Coronary artery (tissue), 2 donors: ENCODE measurements around the gene TNRC18.

Experiments
- DNase-seq: peaks from one replicate; pipeline ENCODE4 v3.0.0-alpha.2; 2017; ENCODE audit warnings: low spot score
- H3K27ac ChIP-seq, 2 donors: fragments of 200-600 bp; sonication (generic); one replicate each; pipeline ENCODE4 v1.5.1; 2016 to 2019
- H3K4me3 ChIP-seq: fragments of 200-600 bp; sonication (generic); 2 replicates; pipeline ENCODE4 v1.5.1; 2016; ENCODE audit warnings: mild to moderate bottlenecking, moderate library complexity
- TF ChIP-seq, protein P1 (sequence below): fragments of 200-600 bp; sonication (generic); IDR thresholded peaks from one replicate; pipeline ENCODE4 v1.5.1; 2019; ENCODE audit warnings: antibody characterized with exemption

TNRC18 gene

DNA sequence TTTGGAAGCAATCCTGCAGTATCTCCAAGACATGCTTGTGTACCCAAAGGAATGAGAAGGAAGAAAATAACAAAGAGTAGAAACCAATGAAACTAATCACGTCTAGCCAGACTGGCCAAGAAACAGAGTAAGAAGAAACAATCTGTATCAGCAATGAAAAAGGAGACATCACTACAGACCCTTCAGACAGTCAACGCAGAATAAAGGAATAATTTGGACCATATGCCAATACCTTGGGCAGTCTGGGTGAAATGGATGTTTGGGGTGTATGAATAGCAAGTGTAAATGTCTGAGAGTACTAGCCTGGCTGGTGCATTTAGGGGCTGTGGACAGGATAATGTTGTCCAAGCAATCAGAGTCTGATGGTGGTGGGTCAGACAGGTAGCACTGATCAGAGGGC is 79.8 kb downstream of the TNRC18 start:
- no peak for DNase-seq
- H3K27ac ChIP-seq, result no peak overlapping the region
- TF ChIP-seq, protein P1, sequence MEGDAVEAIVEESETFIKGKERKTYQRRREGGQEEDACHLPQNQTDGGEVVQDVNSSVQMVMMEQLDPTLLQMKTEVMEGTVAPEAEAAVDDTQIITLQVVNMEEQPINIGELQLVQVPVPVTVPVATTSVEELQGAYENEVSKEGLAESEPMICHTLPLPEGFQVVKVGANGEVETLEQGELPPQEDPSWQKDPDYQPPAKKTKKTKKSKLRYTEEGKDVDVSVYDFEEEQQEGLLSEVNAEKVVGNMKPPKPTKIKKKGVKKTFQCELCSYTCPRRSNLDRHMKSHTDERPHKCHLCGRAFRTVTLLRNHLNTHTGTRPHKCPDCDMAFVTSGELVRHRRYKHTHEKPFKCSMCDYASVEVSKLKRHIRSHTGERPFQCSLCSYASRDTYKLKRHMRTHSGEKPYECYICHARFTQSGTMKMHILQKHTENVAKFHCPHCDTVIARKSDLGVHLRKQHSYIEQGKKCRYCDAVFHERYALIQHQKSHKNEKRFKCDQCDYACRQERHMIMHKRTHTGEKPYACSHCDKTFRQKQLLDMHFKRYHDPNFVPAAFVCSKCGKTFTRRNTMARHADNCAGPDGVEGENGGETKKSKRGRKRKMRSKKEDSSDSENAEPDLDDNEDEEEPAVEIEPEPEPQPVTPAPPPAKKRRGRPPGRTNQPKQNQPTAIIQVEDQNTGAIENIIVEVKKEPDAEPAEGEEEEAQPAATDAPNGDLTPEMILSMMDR, result no peak
- H3K4me3 ChIP-seq, result no peak overlapping the region

GRCh38 chr7:5342631-5343030 is 81.0 kb downstream of the TNRC18 start:
- DNase-seq, result no peak
- H3K4me3 ChIP-seq, result no peak overlapping the region
- TF ChIP-seq, protein P1, result no peak
- H3K27ac ChIP-seq, result no peak overlapping the region

- TF ChIP-seq, protein P1, result no peak
- no peak for DNase-seq
- no peak overlapping the region for H3K27ac ChIP-seq
- no peak overlapping the region for H3K4me3 ChIP-seq
Observed at GRCh38 chr7:5339955-5340354, 83.7 kb downstream of the TNRC18 start.

GRCh38 chr7:5337047-5337446 is 86.6 kb downstream of the TNRC18 start:
- DNase-seq, result no peak
- TF ChIP-seq, protein P1, result no peak
- Histone ChIP-seq H3K4me3 (no peak overlapping the region), H3K27ac (no peak overlapping the region)

- no peak for DNase-seq
- Histone ChIP-seq H3K27ac (no peak overlapping the region), H3K4me3 (no peak overlapping the region)
- TF ChIP-seq, protein P1, result no peak
Observed at GRCh38 chr7:5334671-5335070, 89.0 kb downstream of the TNRC18 start.

GRCh38 chr7:5333121-5334045 is 90.3 kb downstream of the TNRC18 start:
- Histone ChIP-seq H3K4me3 (no peak overlapping the region), H3K27ac (no peak overlapping the region)
- no peak for DNase-seq
- TF ChIP-seq, protein P1, result no peak

DNA sequence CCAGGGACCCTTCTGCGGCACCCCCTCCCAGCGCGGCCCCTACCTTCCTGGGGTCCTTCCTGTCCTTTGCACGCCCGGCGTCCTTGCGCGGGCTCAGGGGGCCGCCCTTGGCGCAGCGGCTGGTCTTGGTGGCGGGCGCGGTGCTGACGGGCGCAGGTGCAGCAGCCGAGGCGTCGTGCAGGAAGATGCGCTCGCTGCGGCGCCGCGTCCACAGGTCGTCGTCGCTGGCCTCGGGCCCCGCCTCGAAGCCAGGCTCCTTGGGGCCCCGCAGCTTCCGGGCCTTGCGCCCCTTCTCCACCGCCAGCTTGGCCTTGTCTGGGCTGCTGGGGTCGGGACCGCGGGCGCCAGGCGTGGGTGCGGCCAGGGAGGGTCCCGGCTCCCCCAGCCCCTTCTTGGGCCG is 91.1 kb downstream of the TNRC18 start:
- TF ChIP-seq, protein P1, result no peak
- Histone ChIP-seq H3K4me3 (no peak overlapping the region), H3K27ac (no peak overlapping the region)
- DNase-seq, result no peak
